Measurements from ENCODE around the gene VAMP1. TPM values are rescaled to one million over a fixed set of nuclear protein-coding genes. Genes with fewer than 3 reads are reported as not detected.

Gene VAMP1
- polyA plus RNA-seq, 3 donors: 0.84 to 24.6 (median 0.85) TPM

- H3K9me3 Mint-ChIP-seq: no peaks in the 10 kb centered on the region
- Histone ChIP-seq H3K9ac (ENCODE audit: insufficient read depth, low read length, poor library complexity, severe bottlenecking) (no peak overlapping the region), H3K4me1 (ENCODE audit: control insufficient read depth in 1 of 2, insufficient read depth in 2 of 2, low read length in 2 of 2) (peaks cover 0 to 2% of the 10 kb centered on the region in 2 donors), H3K27ac (ENCODE audit: low read depth in 1 of 2, low read length in 2 of 2) (no peak overlapping the region), H3K4me3 (replicated peaks in 1 of 3; ENCODE audit: low read depth in 2 of 3, low read length in 3 of 3) (no peak overlapping the region), H2AFZ (ENCODE audit: insufficient read depth, low read depth, low read length, poor library complexity, severe bottlenecking) (no peak overlapping the region), H4K20me1 (ENCODE audit: insufficient read depth, low read length) (no peaks in the 10 kb centered on the region), H3K27me3 (ENCODE audit: control insufficient read depth in 2 of 2, insufficient read depth in 2 of 2, low read length in 2 of 2) (no peaks in the 10 kb centered on the region), H3K36me3 (replicated peaks in 1 of 2; ENCODE audit: control insufficient read depth in 1 of 2, insufficient read depth in 2 of 2, low read length in 2 of 2) (no peaks in the 10 kb centered on the region), H3K4me2 (replicated peaks; ENCODE audit: extremely low read depth, low read length, poor library complexity, severe bottlenecking) (no peak overlapping the region), H3K79me2 (ENCODE audit: insufficient read depth, low read length) (no peaks in the 10 kb centered on the region), H3K9me3 (replicated peaks in 1 of 2; ENCODE audit: control insufficient read depth in 1 of 2, insufficient read depth in 1 of 2, low read length in 2 of 2) (no peaks in the 10 kb centered on the region)
- H3K4me3 Mint-ChIP-seq: no peak overlapping the region
- peaks cover 2% of the 10 kb centered on the region for H3K4me1 Mint-ChIP-seq
- WGBS (ENCODE audit: insufficient coverage): 83% methylated on average over 1 of the region's 3 CpGs
- no peak for TF ChIP-seq CTCF (IDR thresholded peaks at IDR 0.05)
- intact Hi-C loops (cut with micrococcal nuclease): no loop called here
- no peak overlapping the region for H3K27ac Mint-ChIP-seq
- peaks cover 0 to 4% of the 10 kb centered on the region in 2 donors for H3K36me3 Mint-ChIP-seq
- H3K27me3 Mint-ChIP-seq (ENCODE audit: low read depth in 3 of 3): peaks cover 0 to 7% (median 6%) of the 10 kb centered on the region in 3 donors
- DNase-seq: no peak
Observed at GRCh38 chr12:6437586-6437985, 32.9 kb downstream of the VAMP1 start.

GRCh38 chr12:6435961-6436715 is 34.3 kb downstream of the VAMP1 start:
- H3K27ac ChIP-seq (ENCODE audit: low read depth in 1 of 2, low read length in 2 of 2): no peak overlapping the region
- H3K4me3 Mint-ChIP-seq: no peak overlapping the region
- H3K9me3 Mint-ChIP-seq: no peaks in the 10 kb centered on the region
- no peak overlapping the region for H3K9ac ChIP-seq (ENCODE audit: insufficient read depth, low read length, poor library complexity, severe bottlenecking)
- peaks cover 0 to 4% of the 10 kb centered on the region in 2 donors for H3K36me3 Mint-ChIP-seq
- no peaks in the 10 kb centered on the region for H3K9me3 ChIP-seq (replicated peaks in 1 of 2; ENCODE audit: control insufficient read depth in 1 of 2, insufficient read depth in 1 of 2, low read length in 2 of 2)
- H3K27me3 ChIP-seq (ENCODE audit: control insufficient read depth in 2 of 2, insufficient read depth in 2 of 2, low read length in 2 of 2): no peaks in the 10 kb centered on the region
- no peaks in the 10 kb centered on the region for H4K20me1 ChIP-seq (ENCODE audit: insufficient read depth, low read length)
- H2AFZ ChIP-seq (ENCODE audit: insufficient read depth, low read depth, low read length, poor library complexity, severe bottlenecking): no peak overlapping the region
- H3K4me1 ChIP-seq (ENCODE audit: control insufficient read depth in 1 of 2, insufficient read depth in 2 of 2, low read length in 2 of 2): peaks cover 4 to 5% of the 10 kb centered on the region in 2 donors
- H3K36me3 ChIP-seq (replicated peaks in 1 of 2; ENCODE audit: control insufficient read depth in 1 of 2, insufficient read depth in 2 of 2, low read length in 2 of 2): no peaks in the 10 kb centered on the region
- intact Hi-C loops (cut with micrococcal nuclease): no loop called here
- peaks cover 0 to 6% (median 5%) of the 10 kb centered on the region in 3 donors for H3K27me3 Mint-ChIP-seq (ENCODE audit: low read depth in 3 of 3)
- peaks cover 6% of the 10 kb centered on the region for H3K4me1 Mint-ChIP-seq
- H3K79me2 ChIP-seq (ENCODE audit: insufficient read depth, low read length): no peaks in the 10 kb centered on the region
- DNase-seq: no peak
- no peak overlapping the region for H3K4me2 ChIP-seq (replicated peaks; ENCODE audit: extremely low read depth, low read length, poor library complexity, severe bottlenecking)
- 63% methylated on average over 9 of the region's 13 CpGs for WGBS (ENCODE audit: insufficient coverage)
- no peak overlapping the region for H3K27ac Mint-ChIP-seq
- TF ChIP-seq CTCF (IDR thresholded peaks at IDR 0.05): no peak
- no peak overlapping the region for H3K4me3 ChIP-seq (replicated peaks in 1 of 3; ENCODE audit: low read depth in 2 of 3, low read length in 3 of 3)

All from CD14-positive monocyte (primary cell).